H7 (cell line): Measurements from ENCODE around the gene EHD2. TPM values are rescaled to one million over a fixed set of nuclear protein-coding genes. Genes with fewer than 3 reads are reported as not detected.
"Not testable (repeated sequence)": the region's sequence is repeated elsewhere in the genome, so short reads cannot be mapped to it uniquely, and the experiment has no call there.

Experiments used
- DNase-seq: peaks from one replicate; pipeline ENCODE4 v3.0.0; 2012
- H3K27me3 ChIP-seq: 2 replicates; pipeline ENCODE4 v1.6.0; 2011; ENCODE audit warnings: mild to moderate bottlenecking, low read length; ENCODE audit not compliant: control insufficient read depth, insufficient read depth
- H3K36me3 ChIP-seq: replicated peaks from 2 replicates; pipeline ENCODE4 v1.5.1; 2011; ENCODE audit warnings: low read length; ENCODE audit not compliant: control insufficient read depth, insufficient read depth
- H3K4me3 ChIP-seq: 2 replicates; pipeline ENCODE4 v1.5.1; 2011; ENCODE audit warnings: low read depth, mild to moderate bottlenecking, control low read depth, low read length, moderate library complexity; ENCODE audit not compliant: insufficient read depth
- total RNA-seq: library from RNA; depleted of rRNA; stranded (reverse); fragments of >200 nt; shearing (Covaris generic); gene quantifications from 2 replicates; pipeline ENCODE4 v1.2.3, GENCODE V29; 2014

Gene EHD2
- total RNA-seq, 1 experiment from 2014 or later = 7.5 TPM

DNA sequence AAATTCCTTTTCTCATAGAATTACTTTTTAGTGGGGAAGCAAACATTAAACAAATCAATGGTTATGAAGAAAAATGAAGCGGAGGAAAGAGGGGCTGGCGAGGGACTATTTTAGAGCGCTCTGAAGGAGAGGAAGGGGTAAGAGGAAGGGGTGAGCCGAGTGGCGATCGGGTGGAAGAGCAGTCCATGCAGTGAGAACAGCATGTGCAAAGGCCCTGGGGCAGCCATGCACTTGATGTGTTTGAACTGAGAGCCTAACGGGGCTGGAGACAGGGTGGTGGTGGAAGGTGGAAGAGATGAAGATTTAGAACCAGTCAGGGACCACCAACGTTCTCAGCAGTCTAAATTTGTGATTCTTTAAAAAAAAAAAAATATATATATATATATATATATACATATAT is 17.7 kb downstream of the EHD2 start:
- Histone ChIP-seq H3K36me3 (no peaks in the 10 kb centered on the region; the same call in 1 of the 2 replicates), H3K27me3 (no peaks in the 10 kb centered on the region), H3K4me3 (no peak overlapping the region)
- no peak for DNase-seq

DNA sequence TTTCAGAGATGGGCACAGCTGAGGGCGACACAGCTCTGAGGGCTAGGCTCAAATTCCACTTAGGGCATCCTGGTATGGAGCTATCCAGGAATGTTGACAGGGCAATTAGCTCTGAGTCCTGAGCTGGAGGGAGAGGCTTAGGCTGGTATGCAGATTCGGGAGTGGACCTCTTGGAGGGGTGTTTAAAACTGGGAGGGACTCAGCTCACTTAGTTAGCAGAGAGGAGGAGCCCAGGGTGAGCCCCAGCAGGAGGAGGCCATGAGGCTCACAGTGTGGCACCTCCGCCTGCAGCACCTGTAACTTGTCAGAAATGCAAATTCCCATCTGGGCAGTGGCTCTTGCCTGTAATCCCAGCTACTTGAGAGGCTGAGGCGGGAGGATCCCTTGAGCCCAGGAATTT is 21.9 kb downstream of the EHD2 start:
- Histone ChIP-seq H3K36me3 (no peaks in the 10 kb centered on the region; the same call in 1 of the 2 replicates), H3K27me3 (no peaks in the 10 kb centered on the region), H3K4me3 (no peak overlapping the region)
- DNase-seq = peak; percentile 83

DNA sequence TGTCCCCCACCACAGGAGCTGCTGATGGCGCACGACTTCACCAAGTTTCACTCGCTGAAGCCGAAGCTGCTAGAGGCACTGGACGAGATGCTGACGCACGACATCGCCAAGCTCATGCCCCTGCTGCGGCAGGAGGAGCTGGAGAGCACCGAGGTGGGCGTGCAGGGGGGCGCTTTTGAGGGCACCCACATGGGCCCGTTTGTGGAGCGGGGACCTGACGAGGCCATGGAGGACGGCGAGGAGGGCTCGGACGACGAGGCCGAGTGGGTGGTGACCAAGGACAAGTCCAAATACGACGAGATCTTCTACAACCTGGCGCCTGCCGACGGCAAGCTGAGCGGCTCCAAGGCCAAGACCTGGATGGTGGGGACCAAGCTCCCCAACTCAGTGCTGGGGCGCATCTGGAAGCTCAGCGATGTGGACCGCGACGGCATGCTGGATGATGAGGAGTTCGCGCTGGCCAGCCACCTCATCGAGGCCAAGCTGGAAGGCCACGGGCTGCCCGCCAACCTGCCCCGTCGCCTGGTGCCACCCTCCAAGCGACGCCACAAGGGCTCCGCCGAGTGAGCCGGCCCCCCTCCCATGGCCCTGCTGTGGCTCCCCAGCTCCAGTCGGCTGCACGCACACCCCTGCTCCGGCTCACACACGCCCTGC is 27.8 kb downstream of the EHD2 start:
- DNase-seq = peak; percentile 49
- no peaks in the 10 kb centered on the region; the same call in 1 of the 2 replicates for H3K36me3 ChIP-seq

DNA sequence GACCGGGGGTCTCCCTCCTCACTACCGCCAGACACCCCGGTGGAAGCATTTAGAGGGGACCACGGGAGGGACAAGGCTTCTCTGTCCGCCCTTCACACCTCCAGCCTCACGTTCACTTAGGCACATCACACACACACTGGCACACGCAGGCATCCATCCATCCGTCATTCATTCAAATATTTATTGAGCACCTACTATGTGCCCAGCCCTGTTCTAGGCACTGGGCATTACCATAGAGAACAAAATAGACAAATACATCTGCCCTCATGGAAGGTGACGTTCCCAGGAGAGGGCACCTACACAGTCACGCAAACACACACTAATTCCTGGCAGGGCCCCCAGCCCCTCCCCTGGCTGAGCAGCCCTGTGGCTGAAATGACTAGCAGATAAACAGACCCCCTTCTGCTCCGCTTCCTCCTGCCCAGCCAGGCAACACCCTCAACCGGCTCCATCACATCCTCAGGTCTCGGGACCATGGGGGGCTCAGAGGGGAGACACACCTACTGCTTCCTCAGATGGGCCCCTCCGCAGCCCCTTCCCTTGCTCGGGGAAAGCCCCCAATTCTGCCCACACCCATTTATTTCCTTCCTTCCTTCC is 28.4 kb downstream of the EHD2 start:
- Histone ChIP-seq H3K4me3 (no peak overlapping the region), H3K36me3 (no peaks in the 10 kb centered on the region; the same call in 1 of the 2 replicates), H3K27me3 (no peaks in the 10 kb centered on the region)
- peak; percentile 48 for DNase-seq

More for the DNA sequence above, 27.8 kb downstream of the EHD2 start:
- Histone ChIP-seq H3K4me3 (no peak overlapping the region), H3K27me3 (no peaks in the 10 kb centered on the region)

DNA sequence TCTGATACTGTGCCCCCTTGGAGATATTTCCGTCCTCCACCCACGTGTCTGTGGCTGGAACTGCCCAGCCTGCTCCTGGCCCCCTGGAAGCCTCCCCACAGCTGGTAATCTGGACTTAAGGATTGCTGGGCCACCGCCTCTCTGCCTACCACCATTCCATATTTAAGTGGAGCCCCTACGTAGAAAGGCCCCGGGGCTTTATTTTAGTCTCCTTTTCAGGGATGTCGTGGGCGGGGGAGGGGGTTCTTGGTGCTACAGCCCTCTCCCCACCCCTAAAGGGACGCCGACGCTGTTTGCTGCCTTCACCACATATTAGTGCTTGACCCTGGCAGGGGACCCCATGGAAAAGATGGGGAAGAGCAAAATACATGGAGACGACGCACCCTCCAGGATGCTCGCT is 29.4 kb downstream of the EHD2 start:
- Histone ChIP-seq H3K36me3 (peaks cover 5% of the 10 kb centered on the region), H3K4me3 (peak overlapping the region; percentile 68), H3K27me3 (no peaks in the 10 kb centered on the region)
- DNase-seq = no peak

DNA sequence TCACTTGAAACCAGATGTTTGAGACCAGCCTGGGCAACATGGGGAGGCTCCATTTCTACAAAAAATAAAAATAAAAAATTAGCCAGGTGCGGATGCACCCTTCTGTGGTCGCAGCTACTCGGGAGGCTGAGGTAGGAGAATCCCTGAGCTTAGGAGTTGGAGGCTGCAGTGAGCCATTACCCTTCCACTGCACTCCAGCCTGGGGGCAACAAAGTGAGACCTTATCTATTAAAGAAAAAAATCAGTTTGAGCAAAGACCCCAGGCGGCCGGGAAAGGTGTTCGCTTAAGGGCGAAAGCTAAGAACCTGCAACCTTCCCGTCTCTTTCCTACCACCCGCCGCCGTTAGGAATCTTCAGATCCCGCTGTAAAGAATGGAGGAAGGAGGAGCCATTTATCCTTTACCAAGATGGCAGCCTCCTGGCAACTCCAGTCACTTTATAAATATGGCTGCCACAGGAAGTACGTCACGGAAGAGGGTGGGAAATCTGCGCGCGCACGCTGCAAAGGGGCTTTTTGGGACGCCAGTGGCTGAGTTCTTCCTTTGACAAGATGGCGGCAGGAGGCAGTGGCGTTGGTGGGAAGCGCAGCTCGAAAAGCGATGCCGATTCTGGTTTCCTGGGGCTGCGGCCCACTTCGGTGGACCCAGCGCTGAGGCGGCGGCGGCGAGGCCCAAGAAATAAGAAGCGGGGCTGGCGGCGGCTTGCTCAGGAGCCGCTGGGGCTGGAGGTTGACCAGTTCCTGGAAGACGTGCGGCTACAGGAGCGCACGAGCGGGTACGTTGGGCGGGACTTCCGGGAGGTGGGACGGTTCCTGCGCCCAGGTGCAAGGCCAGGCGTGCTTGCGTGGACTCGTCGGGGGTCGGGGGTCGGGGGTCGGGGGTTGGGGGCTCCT is 32.0 kb downstream of the EHD2 start, which contains the start of gene NOP53:
TSS of gene NOP53 (plus strand) at position 537 of the 892 bp plus-strand sequence. CDS start at position 551, 14 bp downstream.
- H3K4me3 ChIP-seq = peak within 1 kb of the TSS; percentile 71
- DNase-seq = peak; percentile 97
- peaks cover 17% of the 10 kb centered on the region for H3K36me3 ChIP-seq
- no peaks in the 10 kb centered on the region for H3K27me3 ChIP-seq

DNA sequence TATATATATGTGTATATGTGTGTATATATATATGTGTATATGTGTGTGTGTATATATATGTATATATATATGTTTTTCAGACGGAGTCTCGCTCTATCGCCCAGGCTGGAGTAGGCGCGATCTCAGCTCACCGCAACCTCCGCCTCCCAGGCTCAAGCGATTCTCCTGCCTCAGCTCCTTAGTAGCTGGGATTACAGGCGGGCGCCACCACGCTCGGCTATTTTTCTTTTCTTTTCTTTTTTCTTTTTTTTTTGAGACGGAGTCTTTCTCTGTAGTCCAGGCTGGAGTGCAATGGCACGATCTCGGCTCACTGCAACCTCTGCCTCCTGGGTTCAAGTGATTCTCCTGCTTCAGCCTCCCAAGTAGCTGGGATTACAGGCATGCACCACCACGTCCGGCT is 32.9 kb downstream of the EHD2 start:
- not testable (repeated sequence) for DNase-seq
- peak overlapping the region; percentile 71 for H3K4me3 ChIP-seq

DNA sequence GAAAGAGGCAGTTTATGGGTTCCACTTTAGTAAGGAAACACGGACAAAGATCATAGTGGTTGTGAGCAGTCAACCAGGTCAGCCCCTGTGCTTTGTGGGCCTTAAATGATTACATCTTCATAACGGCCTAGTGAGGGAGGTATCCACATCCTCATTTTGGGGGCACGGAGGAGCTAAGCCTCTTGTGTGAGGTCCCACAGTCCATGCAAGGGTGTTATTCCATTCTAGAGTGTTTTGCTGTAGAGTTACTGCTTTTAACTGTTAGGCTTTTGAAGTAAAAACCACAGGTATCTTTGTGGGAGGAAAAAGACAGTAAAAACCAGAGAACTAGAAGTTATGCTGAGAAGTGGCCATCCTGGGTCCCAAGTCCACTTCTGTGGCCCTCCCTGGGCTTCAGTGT is 36.1 kb downstream of the EHD2 start:
- Histone ChIP-seq H3K4me3 (no peak overlapping the region), H3K27me3 (no peaks in the 10 kb centered on the region), H3K36me3 (peaks cover 38% of the 10 kb centered on the region)
- DNase-seq = no peak

More for the DNA sequence above, 32.9 kb downstream of the EHD2 start:
- peaks cover 22% of the 10 kb centered on the region for H3K36me3 ChIP-seq
- H3K27me3 ChIP-seq = not testable (repeated sequence)

DNA sequence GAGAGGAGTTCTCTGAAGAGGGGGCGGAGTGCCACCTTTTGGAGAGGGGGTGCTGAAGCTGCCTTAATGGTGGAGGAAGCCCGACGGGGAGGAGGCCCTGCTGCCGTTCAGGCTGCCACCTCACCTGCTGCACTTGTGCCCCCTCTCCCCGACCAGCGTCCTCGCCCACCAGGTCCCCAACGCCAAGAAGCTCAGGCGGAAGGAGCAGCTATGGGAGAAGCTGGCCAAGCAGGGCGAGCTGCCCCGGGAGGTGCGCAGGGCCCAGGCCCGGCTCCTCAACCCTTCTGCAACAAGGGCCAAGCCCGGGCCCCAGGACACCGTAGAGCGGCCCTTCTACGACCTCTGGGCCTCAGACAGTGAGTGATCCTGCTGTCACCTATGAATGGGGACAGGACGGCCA is 37.5 kb downstream of the EHD2 start:
- no peak overlapping the region for H3K4me3 ChIP-seq
- peaks cover 38% of the 10 kb centered on the region for H3K36me3 ChIP-seq
- H3K27me3 ChIP-seq = no peaks in the 10 kb centered on the region
- peak; percentile 49 for DNase-seq

DNA sequence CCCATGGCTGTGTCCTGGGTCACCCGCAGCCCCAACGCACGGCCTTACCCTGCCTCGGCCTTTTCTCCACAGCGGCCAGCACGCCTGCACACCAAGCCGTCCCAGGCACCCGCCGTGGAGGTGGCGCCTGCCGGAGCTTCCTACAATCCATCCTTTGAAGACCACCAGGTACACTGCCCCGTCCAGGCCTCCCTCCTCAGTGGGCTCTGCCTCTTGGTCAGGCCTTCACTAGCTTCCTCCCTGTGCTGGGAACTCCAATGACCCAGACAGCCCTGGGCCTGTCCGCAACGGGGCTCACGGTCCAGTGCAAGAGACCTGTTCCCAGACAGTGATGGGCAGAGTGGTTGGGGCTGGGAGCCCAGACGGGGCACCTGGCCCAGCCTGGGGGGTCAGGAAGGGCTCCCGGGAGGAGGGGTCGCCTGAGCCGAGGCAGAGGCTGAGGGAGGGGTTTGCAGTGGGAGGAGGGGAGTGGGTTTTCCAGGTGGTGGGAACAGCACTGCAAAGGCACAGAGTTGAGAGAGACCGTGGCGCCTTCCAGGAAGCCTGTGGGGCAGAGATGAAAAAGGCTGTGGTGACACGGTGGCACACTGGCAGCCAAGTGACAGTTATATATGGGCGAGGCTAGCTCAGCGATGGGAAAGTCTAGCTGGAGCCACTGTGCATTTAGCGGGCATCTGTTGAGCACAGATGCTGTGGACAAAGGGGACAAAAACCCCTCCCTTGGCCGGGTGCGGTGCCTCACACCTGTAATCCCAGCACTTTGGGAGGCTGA is 39.4 kb downstream of the EHD2 start:
- H3K36me3 ChIP-seq = peaks cover 45% of the 10 kb centered on the region
- no peak overlapping the region for H3K4me3 ChIP-seq
- H3K27me3 ChIP-seq = no peaks in the 10 kb centered on the region
- peak; percentile 40 for DNase-seq

DNA sequence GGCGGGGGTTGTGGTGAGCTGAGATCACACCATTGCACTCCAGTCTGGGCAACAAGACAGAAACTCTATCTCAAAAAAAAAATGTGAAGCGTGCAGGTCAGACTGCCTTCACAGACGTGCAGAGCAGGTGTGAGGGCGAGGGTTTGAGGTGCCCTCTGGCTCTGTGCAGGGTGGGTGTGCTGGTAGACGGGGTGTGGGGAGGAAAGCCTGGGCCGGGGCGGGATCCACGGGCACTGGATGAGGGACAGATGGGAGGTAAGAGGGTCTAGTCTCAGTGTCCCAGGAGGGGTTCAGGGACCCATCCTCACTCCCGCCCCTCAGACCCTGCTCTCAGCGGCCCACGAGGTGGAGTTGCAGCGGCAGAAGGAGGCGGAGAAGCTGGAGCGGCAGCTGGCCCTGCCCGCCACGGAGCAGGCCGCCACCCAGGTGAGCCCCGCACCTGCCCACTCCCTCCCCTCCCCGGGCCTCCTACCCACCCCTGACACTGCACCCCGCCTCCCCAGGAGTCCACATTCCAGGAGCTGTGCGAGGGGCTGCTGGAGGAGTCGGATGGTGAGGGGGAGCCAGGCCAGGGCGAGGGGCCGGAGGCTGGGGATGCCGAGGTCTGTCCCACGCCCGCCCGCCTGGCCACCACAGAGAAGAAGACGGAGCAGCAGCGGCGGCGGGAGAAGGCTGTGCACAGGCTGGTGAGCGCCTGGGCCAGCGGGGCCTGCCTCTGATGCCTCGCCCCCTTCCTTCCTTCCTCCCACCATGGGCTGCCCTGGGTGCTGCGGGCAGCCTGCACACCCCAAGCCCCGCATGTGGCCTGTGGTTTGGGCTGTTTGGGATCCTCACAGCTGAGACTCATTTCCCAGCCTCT is 41.2 kb downstream of the EHD2 start:
- Histone ChIP-seq H3K4me3 (no peak overlapping the region), H3K27me3 (no peaks in the 10 kb centered on the region), H3K36me3 (peaks cover 47% of the 10 kb centered on the region)
- peak; percentile 65 for DNase-seq

DNA sequence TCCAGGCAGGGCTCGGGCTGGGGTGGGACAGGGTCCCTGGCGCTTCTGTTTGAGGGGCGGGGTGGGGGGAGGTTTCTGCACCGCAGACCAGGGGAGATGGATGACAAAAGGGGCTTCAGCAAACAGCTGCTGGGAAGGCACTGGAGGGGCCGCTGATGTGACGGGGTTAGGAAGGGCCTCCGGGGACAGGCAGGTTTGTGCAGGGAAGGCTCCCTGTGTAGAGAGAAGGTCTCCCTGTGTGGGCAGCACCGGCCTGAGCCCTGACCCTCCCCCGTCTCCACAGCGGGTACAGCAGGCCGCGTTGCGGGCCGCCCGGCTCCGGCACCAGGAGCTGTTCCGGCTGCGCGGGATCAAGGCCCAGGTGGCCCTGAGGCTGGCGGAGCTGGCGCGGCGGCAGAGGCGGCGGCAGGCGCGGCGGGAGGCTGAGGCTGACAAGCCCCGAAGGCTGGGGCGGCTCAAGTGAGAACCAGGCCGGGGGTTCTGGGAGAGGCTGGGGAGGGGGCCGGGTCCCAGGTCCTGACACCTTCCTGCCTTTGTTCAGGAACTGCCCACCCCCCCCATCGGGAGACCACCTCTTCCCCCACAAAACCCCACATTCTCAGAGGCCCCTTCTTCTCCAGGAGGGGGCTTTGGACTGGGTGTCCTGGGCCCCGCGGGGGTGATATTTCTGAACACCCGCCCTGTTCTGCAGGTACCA is 42.0 kb downstream of the EHD2 start:
- DNase-seq = peak; percentile 54
- no peak overlapping the region for H3K4me3 ChIP-seq
- peaks cover 41% of the 10 kb centered on the region for H3K36me3 ChIP-seq
- no peaks in the 10 kb centered on the region for H3K27me3 ChIP-seq
